Muscle layer of colon (tissue), 2 donors: ENCODE measurements around the gene CALML3.

Source experiments
- H3K27ac ChIP-seq: one replicate; pipeline ENCODE4 v1.7.0; 2013; ENCODE audit warnings: low read depth, mild to moderate bottlenecking, low read length, moderate library complexity
- H3K27me3 ChIP-seq, 2 donors: one replicate each; pipeline ENCODE4 v1.7.0; 2013; ENCODE audit warnings: low read length in 2 of 2, mild to moderate bottlenecking in 2 of 2; ENCODE audit not compliant: insufficient read depth in 2 of 2, control insufficient read depth in 1 of 2
- H3K36me3 ChIP-seq: one replicate; pipeline ENCODE4 v1.7.0; 2013; ENCODE audit warnings: mild to moderate bottlenecking, low read length; ENCODE audit not compliant: insufficient read depth
- H3K4me1 ChIP-seq: one replicate; pipeline ENCODE4 v1.7.0; 2013; ENCODE audit warnings: mild to moderate bottlenecking, low read length; ENCODE audit not compliant: insufficient read depth
- H3K4me3 ChIP-seq, 2 donors: one replicate each; pipeline ENCODE4 v1.7.0; 2013; ENCODE audit warnings: low read length in 2 of 2, low read depth in 1 of 2, mild to moderate bottlenecking in 1 of 2, moderate library complexity in 1 of 2
- H3K9ac ChIP-seq: one replicate; pipeline ENCODE4 v1.7.0; 2013; ENCODE audit warnings: low read length
- H3K9me3 ChIP-seq: one replicate; pipeline ENCODE4 v1.7.0; 2013; ENCODE audit warnings: mild to moderate bottlenecking, low read length
- donor health status: abdominal sarcoma.
- donor health status: Adenocarcinoma of cecum.

CALML3 gene

GRCh38 chr10:5484205-5484604, 40.6 kb upstream of the CALML3 start:
- no peak overlapping the region for H3K9ac ChIP-seq
- no peaks in the 10 kb centered on the region for H3K4me1 ChIP-seq
- H3K27ac ChIP-seq = no peak overlapping the region
- no peaks in the 10 kb centered on the region for H3K36me3 ChIP-seq
- no peaks in the 10 kb centered on the region for H3K27me3 ChIP-seq
- no peak overlapping the region for H3K4me3 ChIP-seq
- H3K9me3 ChIP-seq = no peaks in the 10 kb centered on the region

DNA sequence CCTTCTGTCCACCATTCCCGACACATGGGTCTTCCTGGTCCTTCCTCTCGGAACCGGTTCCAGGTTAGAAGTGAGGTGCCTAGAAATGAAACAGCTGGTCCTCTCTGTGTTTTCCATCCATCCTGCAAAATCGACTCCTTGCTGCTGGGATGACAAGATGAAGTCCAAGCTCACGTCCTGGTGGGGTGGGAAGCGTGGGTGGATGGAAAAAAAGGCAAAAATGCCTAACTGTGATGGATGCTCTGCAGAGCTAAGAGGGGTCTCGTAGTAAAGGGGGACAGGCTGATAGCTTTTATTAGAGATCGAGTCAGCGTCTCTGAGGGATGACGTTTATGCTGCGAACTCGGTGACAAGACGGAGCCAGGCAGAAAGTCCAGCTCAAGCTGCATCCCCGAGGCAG, 39.5 kb upstream of the CALML3 start:
- Histone ChIP-seq H3K9ac (no peak overlapping the region), H3K9me3 (no peaks in the 10 kb centered on the region), H3K4me3 (no peak overlapping the region), H3K36me3 (no peaks in the 10 kb centered on the region), H3K27ac (no peak overlapping the region), H3K4me1 (no peaks in the 10 kb centered on the region), H3K27me3 (no peaks in the 10 kb centered on the region)

GRCh38 chr10:5485948-5486852, 38.6 kb upstream of the CALML3 start:
- Histone ChIP-seq H3K4me3 (no peak overlapping the region), H3K27ac (no peak overlapping the region), H3K9ac (no peak overlapping the region), H3K27me3 (no peaks in the 10 kb centered on the region), H3K36me3 (no peaks in the 10 kb centered on the region), H3K4me1 (no peaks in the 10 kb centered on the region), H3K9me3 (no peaks in the 10 kb centered on the region)

GRCh38 chr10:5486853-5487235, 37.9 kb upstream of the CALML3 start:
- no peak overlapping the region for H3K27ac ChIP-seq
- no peaks in the 10 kb centered on the region for H3K9me3 ChIP-seq
- no peaks in the 10 kb centered on the region for H3K4me1 ChIP-seq
- no peak overlapping the region for H3K9ac ChIP-seq
- H3K36me3 ChIP-seq = no peaks in the 10 kb centered on the region
- no peak overlapping the region for H3K4me3 ChIP-seq
- no peaks in the 10 kb centered on the region for H3K27me3 ChIP-seq

- H3K4me3 ChIP-seq = no peak overlapping the region
- no peaks in the 10 kb centered on the region for H3K36me3 ChIP-seq
- no peaks in the 10 kb centered on the region for H3K9me3 ChIP-seq
- no peaks in the 10 kb centered on the region for H3K27me3 ChIP-seq
- no peak overlapping the region for H3K9ac ChIP-seq
- H3K27ac ChIP-seq = no peak overlapping the region
- H3K4me1 ChIP-seq = no peaks in the 10 kb centered on the region
These were observed 36.2 kb upstream of the CALML3 start for GRCh38 chr10:5488272-5489161.

GRCh38 chr10:5490032-5490431, 34.7 kb upstream of the CALML3 start:
- Histone ChIP-seq H3K4me3 (no peak overlapping the region), H3K4me1 (no peaks in the 10 kb centered on the region), H3K27me3 (no peaks in the 10 kb centered on the region), H3K9ac (no peak overlapping the region), H3K36me3 (no peaks in the 10 kb centered on the region), H3K27ac (no peak overlapping the region), H3K9me3 (no peaks in the 10 kb centered on the region)

- H3K27me3 ChIP-seq = no peaks in the 10 kb centered on the region
- no peaks in the 10 kb centered on the region for H3K36me3 ChIP-seq
- H3K9ac ChIP-seq = no peak overlapping the region
- no peaks in the 10 kb centered on the region for H3K4me1 ChIP-seq
- H3K27ac ChIP-seq = no peak overlapping the region
- H3K4me3 ChIP-seq = no peak overlapping the region
- no peaks in the 10 kb centered on the region for H3K9me3 ChIP-seq
These were observed 33.9 kb upstream of the CALML3 start for GRCh38 chr10:5490698-5491464.

DNA sequence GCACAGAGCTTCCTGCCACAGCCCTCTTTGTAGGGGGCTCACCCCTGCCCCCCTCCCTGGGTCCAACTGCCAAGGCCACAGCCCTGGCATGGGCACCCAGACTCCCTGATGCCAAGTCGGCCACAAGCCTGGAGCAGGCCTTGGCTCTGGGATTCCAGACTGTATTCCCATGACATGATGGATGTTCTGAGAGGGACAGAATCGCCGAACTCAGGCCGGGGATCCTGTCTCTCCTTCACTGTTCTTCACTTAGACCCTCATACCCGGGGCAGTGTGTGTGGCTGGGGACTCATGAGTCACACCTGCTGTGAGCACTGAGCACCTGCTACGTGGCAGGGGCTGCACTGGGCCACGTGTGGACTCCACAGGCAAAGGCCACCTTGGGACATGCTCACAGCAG, 33.3 kb upstream of the CALML3 start:
- Histone ChIP-seq H3K9me3 (no peaks in the 10 kb centered on the region), H3K9ac (no peak overlapping the region), H3K36me3 (no peaks in the 10 kb centered on the region), H3K27me3 (no peaks in the 10 kb centered on the region), H3K4me3 (no peak overlapping the region), H3K4me1 (no peaks in the 10 kb centered on the region), H3K27ac (no peak overlapping the region)

DNA sequence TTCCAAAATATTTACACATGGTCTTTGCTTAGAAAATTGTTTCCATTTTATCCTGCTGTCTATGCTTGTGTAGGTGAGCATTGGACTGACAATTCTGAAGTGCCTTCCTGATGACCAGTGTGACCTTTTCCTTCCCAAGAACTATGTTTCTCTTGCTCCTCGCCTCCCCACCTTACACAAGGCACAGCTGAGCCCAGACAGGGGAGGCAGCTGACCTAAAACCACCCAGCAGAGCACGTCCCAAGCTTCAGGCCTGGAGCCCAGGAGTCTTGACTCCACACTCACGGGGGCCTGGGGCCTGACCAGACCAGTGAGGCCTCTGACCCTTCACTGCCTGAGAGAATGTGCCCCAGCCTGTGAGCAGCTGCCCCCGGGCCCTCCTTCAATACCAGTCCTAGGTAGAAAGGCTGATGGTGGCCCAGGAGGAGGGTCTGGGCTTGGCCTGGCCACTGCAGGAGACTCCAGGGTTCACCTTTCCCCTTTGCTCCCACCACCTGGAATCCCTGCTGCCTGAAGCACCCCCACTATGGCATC, 32.4 kb upstream of the CALML3 start:
- no peaks in the 10 kb centered on the region for H3K4me1 ChIP-seq
- H3K36me3 ChIP-seq = no peaks in the 10 kb centered on the region
- no peak overlapping the region for H3K4me3 ChIP-seq
- no peak overlapping the region for H3K27ac ChIP-seq
- H3K27me3 ChIP-seq = no peaks in the 10 kb centered on the region
- H3K9me3 ChIP-seq = no peaks in the 10 kb centered on the region
- no peak overlapping the region for H3K9ac ChIP-seq

GRCh38 chr10:5492929-5493576, 31.7 kb upstream of the CALML3 start:
- Histone ChIP-seq H3K27me3 (no peaks in the 10 kb centered on the region), H3K27ac (no peak overlapping the region), H3K9me3 (no peaks in the 10 kb centered on the region), H3K4me3 (no peak overlapping the region), H3K9ac (no peak overlapping the region), H3K36me3 (no peaks in the 10 kb centered on the region), H3K4me1 (no peaks in the 10 kb centered on the region)
